Stimulated activated CD4-positive, alpha-beta T cell treated with anti-CD3 and anti-CD28 coated beads, Interleukin-15, amount 100 ng/mL, for 48 hours (primary cell): ENCODE results near the gene KLHL3.

Experiments
- DNase-seq, 2 donors: peaks; one replicate each; pipeline ENCODE4 v3.0.0-alpha.2; 2020; ENCODE audit warnings: low read depth in 2 of 2

Gene KLHL3

DNA sequence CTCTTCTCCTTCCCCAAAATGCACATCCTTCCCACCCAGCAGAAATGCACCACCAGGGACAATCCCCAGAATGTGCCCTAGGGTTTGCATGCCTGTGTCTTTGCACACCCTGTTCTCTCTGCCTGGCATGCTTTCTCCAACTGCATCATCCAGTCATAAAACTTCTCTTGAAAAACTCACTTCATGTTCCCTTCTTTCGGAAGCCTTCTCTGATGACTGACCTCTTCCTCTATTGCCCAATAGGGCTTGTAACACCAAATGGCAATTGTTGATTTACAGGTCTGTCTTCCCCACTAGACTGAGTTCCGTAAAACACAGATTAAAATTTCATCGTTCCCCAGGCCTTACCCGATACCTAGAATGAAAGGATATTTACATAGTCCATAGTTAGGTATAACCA lies 153.7 kb downstream of the KLHL3 start:
- no peak for DNase-seq

DNA sequence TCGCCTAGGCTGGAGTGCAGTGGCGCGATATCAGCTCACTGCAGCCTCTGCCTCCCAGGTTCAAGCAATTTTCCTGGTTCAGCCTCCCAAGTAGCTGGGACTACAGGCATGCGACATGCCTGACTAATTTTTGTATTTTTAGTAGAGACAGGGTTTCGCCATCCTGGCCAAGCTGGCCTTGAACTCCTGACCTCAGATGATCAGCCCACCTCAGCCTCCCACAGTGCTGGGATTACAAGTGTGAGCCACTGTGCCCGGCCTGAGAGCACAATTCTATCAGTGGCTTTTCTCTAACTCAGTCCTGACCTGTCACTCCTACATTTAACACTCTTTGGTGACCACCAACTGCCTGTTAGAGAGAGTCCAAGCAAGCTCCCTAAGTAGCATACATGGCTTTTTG lies 154.1 kb downstream of the KLHL3 start:
- no peak for DNase-seq

DNA sequence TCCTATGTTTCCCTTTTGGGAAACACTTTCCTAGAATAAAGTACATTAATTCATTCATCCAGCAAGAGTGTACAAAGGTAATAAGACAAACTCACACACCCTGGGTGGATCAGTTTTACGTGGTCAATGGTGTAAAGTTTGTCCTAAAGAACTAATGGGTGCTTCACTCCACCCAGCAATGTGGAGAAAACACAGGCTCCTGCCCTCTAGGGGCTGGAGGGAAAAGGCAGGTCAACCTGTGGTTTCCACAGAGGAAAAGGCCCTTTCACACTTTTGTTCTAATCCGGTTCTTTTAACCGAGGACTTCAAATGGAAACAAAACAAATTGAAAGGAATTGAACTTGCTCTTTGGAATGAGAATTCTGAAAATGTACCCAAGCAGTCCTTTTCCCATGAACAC lies 155.9 kb downstream of the KLHL3 start:
- no peak for DNase-seq

DNA sequence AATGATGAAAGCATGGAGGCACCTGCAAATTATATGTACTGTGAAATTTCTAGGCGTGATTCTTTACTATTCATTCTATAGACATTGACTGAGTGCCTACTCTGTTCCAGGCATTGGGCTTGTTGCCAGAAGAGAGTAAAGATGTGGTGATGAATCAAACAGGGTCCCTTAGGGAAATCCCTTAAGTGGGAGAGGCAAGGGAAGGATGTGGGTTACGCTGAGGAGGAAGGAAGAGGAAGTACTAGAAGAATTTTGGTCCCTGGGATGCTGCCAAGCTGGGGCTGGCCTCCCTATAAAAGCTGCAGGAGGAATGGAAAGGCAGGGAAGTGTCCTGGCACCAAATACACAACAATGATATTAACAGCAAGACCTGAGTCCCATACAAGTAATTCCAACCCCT lies 160.0 kb downstream of the KLHL3 start:
- no peak for DNase-seq

DNA sequence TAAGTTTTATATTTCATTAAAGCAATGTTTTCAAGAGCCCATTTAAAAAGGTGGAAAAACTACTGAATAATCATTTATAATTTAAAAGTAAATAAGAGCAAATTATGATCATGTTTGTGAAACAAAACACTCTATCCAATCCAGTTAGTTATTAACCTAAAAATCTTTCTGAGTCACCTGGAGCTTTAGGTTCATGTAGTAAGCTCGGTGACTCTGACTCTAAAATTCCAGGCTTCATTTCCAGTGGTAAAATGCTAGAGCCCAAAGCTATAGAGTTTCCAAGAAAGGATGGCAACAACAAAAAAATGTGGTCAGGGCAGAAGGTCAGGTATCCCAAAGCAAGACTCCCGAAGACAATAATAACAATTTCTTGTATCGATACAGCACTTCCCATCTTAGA lies 160.7 kb downstream of the KLHL3 start:
- no peak for DNase-seq

DNA sequence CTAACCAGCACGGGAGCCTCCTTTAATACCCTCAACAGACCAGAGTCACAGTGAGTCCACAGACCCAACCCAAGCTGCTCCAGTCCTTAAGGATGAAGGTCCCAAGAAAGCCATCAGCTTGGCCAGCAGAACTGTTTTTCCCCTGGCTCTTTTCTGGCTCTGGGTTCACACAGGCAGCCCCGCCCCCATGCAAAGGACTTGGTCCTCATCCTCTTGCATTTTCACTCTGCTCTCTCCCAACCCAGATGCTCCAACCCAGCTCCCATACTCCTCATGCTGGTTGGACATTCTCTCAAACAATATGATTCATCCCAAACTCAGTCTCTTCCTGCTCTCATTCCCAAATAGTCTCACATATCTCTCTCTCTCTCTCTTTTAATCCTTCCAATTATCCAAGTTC lies 162.5 kb downstream of the KLHL3 start:
- no peak for DNase-seq

DNA sequence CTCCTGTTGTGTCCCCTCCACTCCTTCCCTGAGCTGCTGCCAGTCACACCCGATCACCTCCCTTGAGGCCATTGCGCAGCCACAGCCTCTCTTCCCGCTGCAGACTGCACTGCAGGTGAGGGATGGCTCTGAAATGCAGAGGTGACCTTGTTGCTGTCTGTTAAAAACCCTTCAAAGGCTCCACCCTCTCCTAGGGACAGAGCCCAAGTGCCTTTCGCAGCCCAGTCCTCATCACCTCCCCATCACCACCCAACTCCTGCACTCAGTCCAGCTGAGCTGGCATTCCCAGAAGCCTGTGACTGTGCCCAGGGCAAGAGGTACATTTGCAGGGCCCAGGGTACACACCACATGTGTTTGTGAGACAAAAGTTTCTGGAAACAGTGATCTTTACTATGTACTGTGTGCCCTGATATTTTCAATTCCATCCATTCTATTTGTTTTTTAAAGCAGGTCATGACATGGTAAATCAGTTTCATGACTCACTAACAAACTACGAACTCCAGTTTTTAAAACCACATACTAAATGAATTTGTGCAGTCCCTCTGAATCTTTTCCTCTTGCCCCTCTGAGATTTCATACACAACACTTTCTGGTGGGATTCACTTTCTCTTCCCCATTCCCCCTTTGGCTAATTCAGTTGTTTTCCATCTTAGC lies 163.7 kb downstream of the KLHL3 start:
- no peak for DNase-seq

DNA sequence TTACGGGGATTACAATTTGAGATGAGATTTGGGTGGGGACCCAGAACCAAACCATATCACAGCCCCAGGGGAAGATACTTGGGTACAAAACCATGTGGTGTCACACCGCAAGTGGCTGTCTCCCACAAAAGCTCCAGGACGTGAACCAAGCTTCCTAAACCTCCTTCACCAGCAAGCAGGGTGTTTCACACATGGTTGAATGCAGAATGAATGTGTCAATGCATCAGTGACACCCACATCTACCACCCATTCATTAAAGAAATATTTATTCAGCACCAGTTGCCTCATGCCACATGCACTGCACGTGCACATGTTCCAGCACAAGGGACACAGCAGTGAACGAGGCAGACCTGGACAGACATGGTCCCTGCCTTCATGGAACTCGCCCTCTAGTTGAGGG lies 165.8 kb downstream of the KLHL3 start:
- DNase-seq, result no peak
